ENCODE data around the gene CDKAL1. TPM values are rescaled to one million over a fixed set of nuclear protein-coding genes. Genes with fewer than 3 reads are reported as not detected.
A peak's percentile ranks its signal among the peaks of the same experiment; 100 is the strongest.

Gene CDKAL1
- total and polyA plus RNA-seq, 8 donors, result 3.4 to 36.7 (median 10.4) TPM

- H3K27me3 ChIP-seq, result no peaks in the 10 kb centered on the region
- WGBS, 5 donors, result 89 to 100% (median 95%) methylated on average over 1 of the region's 1 CpG
- DNase-seq, result no peak
Measured at GRCh38 chr6:21098744-21099143, 564.5 kb downstream of the CDKAL1 start.

GRCh38 chr6:21099338-21100314, 565.4 kb downstream of the CDKAL1 start:
- TF ChIP-seq POLR2AphosphoS5 (IDR thresholded peaks at IDR 0.05) (peak in 2 of 3 donors; percentile 34 to 37), EP300 (IDR thresholded peaks at IDR 0.05) (no peak)
- Histone ChIP-seq H3K4me3 (no peak overlapping the region), H3K27me3 (no peaks in the 10 kb centered on the region), H3K9me3 (no peaks in the 10 kb centered on the region), H3K27ac (peak overlapping the region; percentile 47 to 65 (median 56)), H3K36me3 (no peaks in the 10 kb centered on the region), H3K4me1 (peaks cover 10 to 47% (median 25%) of the 10 kb centered on the region in 4 donors)
- DNase-seq, result peak in 1 of 2 donors; percentile 32
- 39 to 62% (median 50%) methylated on average over 7 of the region's 7 CpGs for WGBS, 5 donors
- intact Hi-C loops (cut with DNase I; ENCODE audit: low total_unique reads), result no loop called here

More at GRCh38 chr6:21098744-21099143, 564.5 kb downstream of the CDKAL1 start:
- no peak overlapping the region for H3K4me3 ChIP-seq
- intact Hi-C loops (cut with DNase I; ENCODE audit: low total_unique reads), result no loop called here
- TF ChIP-seq POLR2A (IDR thresholded peaks at IDR 0.05) (no peak), EP300 (IDR thresholded peaks at IDR 0.05) (no peak), CTCF (IDR thresholded peaks at IDR 0.05) (no peak), POLR2AphosphoS5 (IDR thresholded peaks at IDR 0.05) (no peak)
- no peaks in the 10 kb centered on the region for H3K36me3 ChIP-seq
- H3K27ac ChIP-seq, result peak overlapping the region in 1 of 5 donors; percentile 47
- no peaks in the 10 kb centered on the region for H3K9me3 ChIP-seq
- H3K4me1 ChIP-seq, result peaks cover 6 to 38% (median 19%) of the 10 kb centered on the region in 4 donors

GRCh38 chr6:21100991-21101390, 566.7 kb downstream of the CDKAL1 start:
- Histone ChIP-seq H3K4me3 (no peak overlapping the region), H3K36me3 (no peaks in the 10 kb centered on the region), H3K9me3 (no peaks in the 10 kb centered on the region), H3K27ac (peak overlapping the region; percentile 23 to 65 (median 56)), H3K4me1 (peaks cover 10 to 48% (median 28%) of the 10 kb centered on the region in 4 donors), H3K27me3 (no peaks in the 10 kb centered on the region)
- WGBS, 5 donors, result 54 to 73% (median 61%) methylated on average over 4 of the region's 4 CpGs
- no peak for TF ChIP-seq POLR2A (IDR thresholded peaks at IDR 0.05)
- no peak for TF ChIP-seq CTCF (IDR thresholded peaks at IDR 0.05)
- TF ChIP-seq EP300 (IDR thresholded peaks at IDR 0.05), result no peak
- TF ChIP-seq POLR2AphosphoS5 (IDR thresholded peaks at IDR 0.05), result no peak
- intact Hi-C loops (cut with DNase I; ENCODE audit: low total_unique reads), result no loop called here
- DNase-seq, result no peak

- H3K27me3 ChIP-seq, result no peaks in the 10 kb centered on the region
- WGBS, 5 donors, result 72 to 84% (median 79%) methylated on average over 1 of the region's 1 CpG
- DNase-seq, result no peak
- TF ChIP-seq EP300 (IDR thresholded peaks at IDR 0.05) (no peak), CTCF (IDR thresholded peaks at IDR 0.05) (no peak), POLR2AphosphoS5 (IDR thresholded peaks at IDR 0.05) (no peak), POLR2A (IDR thresholded peaks at IDR 0.05) (no peak)
- H3K9me3 ChIP-seq, result no peaks in the 10 kb centered on the region
- H3K4me3 ChIP-seq, result no peak overlapping the region
- H3K4me1 ChIP-seq, result peaks cover 10 to 48% (median 28%) of the 10 kb centered on the region in 4 donors
- H3K27ac ChIP-seq, result peak overlapping the region; percentile 3 to 65 (median 26)
- intact Hi-C loops (cut with DNase I; ENCODE audit: low total_unique reads), result no loop called here
- H3K36me3 ChIP-seq, result no peaks in the 10 kb centered on the region
Measured at GRCh38 chr6:21101694-21102093, 567.4 kb downstream of the CDKAL1 start.
